Mesothelial cell of epicardium (in vitro differentiated cells): Measurements from ENCODE around the gene FAM174C. TPM values are rescaled to one million over a fixed set of nuclear protein-coding genes. Genes with fewer than 3 reads are reported as not detected.

Experiments
- DNase-seq, 2 experiments: peaks; one replicate each; pipeline ENCODE4 v3.0.0; 2021; ENCODE audit warnings: low spot score in 2 of 2; ENCODE audit not compliant: unreplicated experiment in 2 of 2
- H3K27ac Mint-ChIP-seq: 2 replicates; pipeline ENCODE4 v1.8.0; 2021; ENCODE audit warnings: mixed read lengths
- H3K27me3 Mint-ChIP-seq: 2 replicates; pipeline ENCODE4 v1.8.0; 2021; ENCODE audit warnings: low read depth, mixed read lengths
- H3K36me3 Mint-ChIP-seq: 2 replicates; pipeline ENCODE4 v1.8.0; 2021; ENCODE audit warnings: mixed read lengths
- H3K4me1 Mint-ChIP-seq: 2 replicates; pipeline ENCODE4 v1.8.0; 2021; ENCODE audit warnings: mixed read lengths
- H3K4me3 Mint-ChIP-seq: 2 replicates; pipeline ENCODE4 v1.8.0; 2021; ENCODE audit warnings: mild to moderate bottlenecking, moderate library complexity, mixed read lengths
- H3K9me3 Mint-ChIP-seq: 2 replicates; pipeline ENCODE4 v1.8.0; 2021; ENCODE audit warnings: mixed read lengths
- total RNA-seq: library from RNA; stranded (reverse); gene quantifications from 3 replicates; pipeline ENCODE4 v1.2.1, GENCODE V29; 2021
- TF ChIP-seq, protein P1 (sequence below): fragments of 200-600 bp; sonication (generic); IDR thresholded peaks from one replicate; pipeline ENCODE4 v1.5.0; 2021; ENCODE audit warnings: antibody characterized with exemption; ENCODE audit not compliant: unreplicated experiment

FAM174C gene
- total RNA-seq, 1 donor from 2014 or later = 24.4 TPM

DNA sequence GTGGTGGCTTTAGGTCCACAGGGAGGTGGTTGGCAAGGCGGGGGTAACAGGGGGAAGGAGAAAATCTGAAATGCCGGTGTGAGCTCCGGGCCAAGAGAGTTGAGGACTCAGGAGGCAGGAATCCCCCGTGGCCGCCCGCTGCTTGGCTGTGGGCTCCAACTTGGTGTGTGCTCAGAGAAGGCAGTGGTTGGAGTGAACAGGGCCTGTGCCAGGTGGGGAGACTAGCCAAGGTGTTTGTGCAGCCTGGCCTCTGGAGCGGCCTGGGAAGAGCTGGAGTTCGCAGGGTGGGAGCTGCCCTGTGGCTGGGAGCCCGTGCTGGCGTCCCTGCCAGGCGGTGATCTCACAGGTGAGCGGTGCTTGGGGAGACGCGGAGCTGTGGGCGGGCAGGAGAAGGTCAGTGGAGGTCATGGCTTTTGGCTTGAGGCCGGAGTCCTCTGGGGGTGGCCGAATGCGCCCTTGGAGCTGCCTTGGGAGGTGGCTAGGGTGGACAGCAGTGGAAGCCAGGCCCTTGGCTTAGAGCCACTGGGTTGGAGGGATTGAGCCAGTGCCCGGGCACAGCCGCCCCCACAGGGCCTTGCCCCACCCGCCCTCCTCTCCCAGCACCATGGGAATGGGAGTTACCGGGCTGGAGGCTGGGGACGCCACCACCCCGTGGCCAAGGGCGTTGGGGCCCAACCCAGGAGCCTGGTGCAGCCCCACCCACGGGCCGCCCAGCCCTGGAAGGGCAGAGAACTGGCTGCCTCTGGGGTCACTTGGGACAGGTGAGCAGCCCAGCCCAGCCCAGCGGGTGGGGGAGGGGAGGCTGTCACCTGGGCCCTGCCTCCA lies 13.3 kb upstream of the FAM174C start:
- TF ChIP-seq, protein P1, sequence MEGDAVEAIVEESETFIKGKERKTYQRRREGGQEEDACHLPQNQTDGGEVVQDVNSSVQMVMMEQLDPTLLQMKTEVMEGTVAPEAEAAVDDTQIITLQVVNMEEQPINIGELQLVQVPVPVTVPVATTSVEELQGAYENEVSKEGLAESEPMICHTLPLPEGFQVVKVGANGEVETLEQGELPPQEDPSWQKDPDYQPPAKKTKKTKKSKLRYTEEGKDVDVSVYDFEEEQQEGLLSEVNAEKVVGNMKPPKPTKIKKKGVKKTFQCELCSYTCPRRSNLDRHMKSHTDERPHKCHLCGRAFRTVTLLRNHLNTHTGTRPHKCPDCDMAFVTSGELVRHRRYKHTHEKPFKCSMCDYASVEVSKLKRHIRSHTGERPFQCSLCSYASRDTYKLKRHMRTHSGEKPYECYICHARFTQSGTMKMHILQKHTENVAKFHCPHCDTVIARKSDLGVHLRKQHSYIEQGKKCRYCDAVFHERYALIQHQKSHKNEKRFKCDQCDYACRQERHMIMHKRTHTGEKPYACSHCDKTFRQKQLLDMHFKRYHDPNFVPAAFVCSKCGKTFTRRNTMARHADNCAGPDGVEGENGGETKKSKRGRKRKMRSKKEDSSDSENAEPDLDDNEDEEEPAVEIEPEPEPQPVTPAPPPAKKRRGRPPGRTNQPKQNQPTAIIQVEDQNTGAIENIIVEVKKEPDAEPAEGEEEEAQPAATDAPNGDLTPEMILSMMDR = peak; percentile 1
- Mint-ChIP-seq H3K4me3 (peak overlapping the region; percentile 79), H3K27me3 (peaks cover under 1% of the 10 kb centered on the region), H3K4me1 (peaks cover 43% of the 10 kb centered on the region), H3K9me3 (no peaks in the 10 kb centered on the region), H3K36me3 (peaks cover 7% of the 10 kb centered on the region), H3K27ac (peak overlapping the region; percentile 97)
- no peak for DNase-seq

DNA sequence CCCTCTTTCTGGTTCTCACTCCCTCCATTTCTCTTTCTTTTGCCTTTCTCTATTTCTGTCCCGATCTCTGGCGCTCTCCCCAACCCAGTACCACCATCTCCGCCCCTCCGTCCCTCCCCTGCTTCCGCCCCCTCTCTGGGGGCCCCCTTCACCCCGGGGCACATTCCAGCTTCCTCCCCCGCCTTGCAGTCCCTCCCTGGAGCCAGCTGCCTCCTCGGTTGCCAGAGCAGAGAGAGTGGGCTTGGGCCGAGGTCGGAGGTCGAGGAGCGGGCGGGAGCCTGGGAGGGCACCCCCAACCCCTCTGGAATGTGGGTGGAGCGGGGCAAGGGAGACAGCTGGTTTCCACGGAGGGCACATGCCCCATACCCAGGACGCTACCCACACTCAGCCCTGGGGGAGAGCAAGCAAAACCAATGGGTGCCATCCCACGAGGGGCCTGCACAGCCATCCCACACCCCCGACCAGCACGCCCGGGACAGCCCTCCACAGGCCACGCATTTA lies 12.7 kb upstream of the FAM174C start:
- Mint-ChIP-seq H3K9me3 (no peaks in the 10 kb centered on the region), H3K4me3 (peak overlapping the region; percentile 46), H3K36me3 (peaks cover 3% of the 10 kb centered on the region), H3K27me3 (peaks cover 4% of the 10 kb centered on the region), H3K27ac (peak overlapping the region; percentile 88), H3K4me1 (peaks cover 46% of the 10 kb centered on the region)
- DNase-seq = no peak
- TF ChIP-seq, protein P1 = no peak

DNA sequence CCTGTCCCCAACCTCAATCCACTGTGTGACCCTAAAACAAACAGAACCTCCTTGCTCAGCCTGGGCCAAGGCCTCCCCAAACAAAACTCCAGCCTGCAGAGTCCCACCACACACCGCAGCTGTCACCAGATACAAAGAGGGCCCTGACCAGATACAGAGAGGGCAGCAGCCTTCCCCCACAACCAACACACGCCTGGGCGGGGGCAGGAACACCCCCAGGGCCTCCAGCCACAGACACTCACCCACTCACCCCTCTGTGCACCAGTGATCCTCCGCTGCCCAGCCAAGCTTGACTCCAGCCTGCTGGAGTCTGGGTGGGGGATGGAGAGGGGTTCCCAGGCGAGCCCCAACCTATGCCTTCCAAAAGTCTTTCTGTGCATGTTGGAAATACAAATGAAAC lies 12.1 kb upstream of the FAM174C start:
- peaks cover 48% of the 10 kb centered on the region for H3K4me1 Mint-ChIP-seq
- peak overlapping the region; percentile 46 for H3K4me3 Mint-ChIP-seq
- peaks cover 4% of the 10 kb centered on the region for H3K27me3 Mint-ChIP-seq
- peaks cover 2% of the 10 kb centered on the region for H3K36me3 Mint-ChIP-seq
- no peak for DNase-seq
- TF ChIP-seq, protein P1 = no peak
- no peaks in the 10 kb centered on the region for H3K9me3 Mint-ChIP-seq
- peak overlapping the region; percentile 88 for H3K27ac Mint-ChIP-seq

DNA sequence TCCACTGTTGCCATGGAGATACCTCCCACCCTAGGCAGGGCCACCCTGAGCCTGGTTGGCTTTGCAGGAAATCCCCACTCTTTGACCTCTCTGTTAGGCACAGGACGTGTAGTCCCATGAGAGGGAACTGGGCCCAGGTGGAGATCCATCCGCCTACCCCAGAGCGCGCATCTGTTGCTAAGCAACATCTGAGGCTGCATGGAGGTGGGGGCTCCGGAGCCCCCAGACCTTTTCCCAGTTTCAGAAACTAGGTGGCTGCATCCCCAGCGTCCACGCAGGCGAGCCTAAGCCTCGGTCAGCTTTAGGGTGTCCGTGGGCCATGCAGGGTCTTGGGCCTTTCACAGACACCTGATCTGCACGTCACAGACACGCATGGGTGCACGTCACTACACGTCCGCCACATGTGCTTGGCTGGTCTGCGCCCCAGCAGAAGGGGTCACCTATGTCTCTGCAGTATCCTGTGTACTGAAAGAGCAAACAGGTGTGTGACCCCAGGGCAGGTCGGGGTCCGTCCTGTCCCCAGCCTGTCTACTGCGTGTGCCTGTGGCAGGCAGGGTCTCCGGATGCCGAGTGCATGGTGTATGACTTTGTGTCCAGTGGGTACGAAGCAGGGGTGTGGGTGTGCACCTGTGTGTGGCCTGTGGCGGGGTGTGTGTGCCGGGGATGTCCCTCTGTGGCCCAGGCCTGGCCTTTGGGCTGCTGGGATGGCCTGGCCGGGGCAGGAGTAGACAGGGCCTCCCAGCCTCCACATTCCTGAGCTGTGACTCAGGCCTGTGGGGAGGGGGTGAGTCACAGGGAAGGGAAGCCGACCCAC lies 10.3 kb upstream of the FAM174C start:
- H3K27me3 Mint-ChIP-seq = peaks cover 4% of the 10 kb centered on the region
- peaks cover 53% of the 10 kb centered on the region for H3K4me1 Mint-ChIP-seq
- H3K4me3 Mint-ChIP-seq = peak overlapping the region; percentile 54
- H3K9me3 Mint-ChIP-seq = no peaks in the 10 kb centered on the region
- H3K27ac Mint-ChIP-seq = peak overlapping the region; percentile 97
- no peak for DNase-seq
- TF ChIP-seq, protein P1 = no peak
- no peaks in the 10 kb centered on the region for H3K36me3 Mint-ChIP-seq

DNA sequence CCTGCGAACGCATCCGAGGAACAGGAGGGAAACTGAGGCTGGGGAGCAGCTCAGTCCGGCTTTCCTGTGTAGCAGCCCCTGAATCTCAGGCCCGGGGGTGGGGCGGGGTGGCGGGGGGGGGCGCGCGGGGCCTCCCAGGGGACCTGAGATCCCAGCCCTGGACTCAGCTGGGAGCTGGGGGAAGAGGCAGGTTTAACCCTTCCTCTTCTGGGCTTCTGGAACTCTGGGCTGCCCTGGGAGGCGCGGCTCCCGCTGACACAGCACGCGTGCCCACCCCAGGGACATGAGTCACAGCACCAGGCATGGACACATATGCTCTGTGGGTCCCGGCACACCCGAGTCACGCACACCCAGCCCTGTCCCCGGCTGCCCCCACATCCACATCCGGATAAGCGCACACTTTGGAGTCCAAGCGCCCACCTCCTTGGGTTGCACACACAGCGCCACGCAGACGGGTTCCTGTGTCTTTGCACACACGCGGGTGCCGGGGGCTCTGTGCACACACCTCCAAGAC lies 9.7 kb upstream of the FAM174C start:
- H3K4me1 Mint-ChIP-seq = peaks cover 59% of the 10 kb centered on the region

More for the DNA sequence above, 9.7 kb upstream of the FAM174C start:
- Mint-ChIP-seq H3K27me3 (peaks cover 4% of the 10 kb centered on the region), H3K36me3 (peaks cover 2% of the 10 kb centered on the region), H3K4me3 (peak overlapping the region; percentile 55), H3K27ac (peak overlapping the region; percentile 97), H3K9me3 (no peaks in the 10 kb centered on the region)
- no peak for DNase-seq
- TF ChIP-seq, protein P1 = no peak
